DMS153 treated with DMSO at 0.1 percent for 48 hours (cell line): Measurements from ENCODE around the gene PLA2G4F.
"Not testable (repeated sequence)": the region's sequence is repeated elsewhere in the genome, so short reads cannot be mapped to it uniquely, and the experiment has no call there.

ENCODE experiments used
- DNase-seq: peaks from one replicate; lab custom pipeline; 2025; ENCODE audit not compliant: unreplicated experiment; lab: John Stamatoyannopoulos, UW

The PLA2G4F gene

GRCh38 chr15:42104095-42104891, 52.1 kb downstream of the PLA2G4F start:
- DNase-seq: no peak

GRCh38 chr15:42102646-42103235, 53.7 kb downstream of the PLA2G4F start:
- DNase-seq: no peak

GRCh38 chr15:42101861-42102260, 54.6 kb downstream of the PLA2G4F start:
- no peak for DNase-seq

- DNase-seq: no peak
Observed at GRCh38 chr15:42100021-42100800, 56.2 kb downstream of the PLA2G4F start.

- DNase-seq: no peak
Observed at GRCh38 chr15:42097018-42097417, 59.4 kb downstream of the PLA2G4F start.

- DNase-seq: peak; percentile 52
Observed at GRCh38 chr15:42094512-42094963, 61.9 kb downstream of the PLA2G4F start, which contains the start of gene PLA2G4D. Gene PLA2G4D, minus strand, starts transcription at chr15:42094562. Its CDS starts 103 bp downstream, at chr15:42094459.

GRCh38 chr15:42093966-42094365, 62.5 kb downstream of the PLA2G4F start:
- DNase-seq: no peak

- DNase-seq: no peak
Observed at GRCh38 chr15:42092398-42093318, 63.8 kb downstream of the PLA2G4F start.

- DNase-seq: not testable (repeated sequence)
Observed at GRCh38 chr15:42091753-42092397, 64.6 kb downstream of the PLA2G4F start.

- no peak for DNase-seq
Observed at GRCh38 chr15:42090781-42091180, 65.7 kb downstream of the PLA2G4F start.

- no peak for DNase-seq
Observed at GRCh38 chr15:42090370-42090769, 66.1 kb downstream of the PLA2G4F start.

- DNase-seq: no peak
Observed at GRCh38 chr15:42089942-42090341, 66.5 kb downstream of the PLA2G4F start.
